ENCODE measurements around the gene THBS3.
A peak's percentile ranks its signal among the peaks of the same experiment; 100 is the strongest.

The THBS3 gene

GRCh38 chr1:155207806-155208540, at the start of gene THBS3:
Gene THBS3 (minus strand): TSS chr1:155207897. CDS start chr1:155207876, 21 bp downstream.
- TF ChIP-seq, protein P1, sequence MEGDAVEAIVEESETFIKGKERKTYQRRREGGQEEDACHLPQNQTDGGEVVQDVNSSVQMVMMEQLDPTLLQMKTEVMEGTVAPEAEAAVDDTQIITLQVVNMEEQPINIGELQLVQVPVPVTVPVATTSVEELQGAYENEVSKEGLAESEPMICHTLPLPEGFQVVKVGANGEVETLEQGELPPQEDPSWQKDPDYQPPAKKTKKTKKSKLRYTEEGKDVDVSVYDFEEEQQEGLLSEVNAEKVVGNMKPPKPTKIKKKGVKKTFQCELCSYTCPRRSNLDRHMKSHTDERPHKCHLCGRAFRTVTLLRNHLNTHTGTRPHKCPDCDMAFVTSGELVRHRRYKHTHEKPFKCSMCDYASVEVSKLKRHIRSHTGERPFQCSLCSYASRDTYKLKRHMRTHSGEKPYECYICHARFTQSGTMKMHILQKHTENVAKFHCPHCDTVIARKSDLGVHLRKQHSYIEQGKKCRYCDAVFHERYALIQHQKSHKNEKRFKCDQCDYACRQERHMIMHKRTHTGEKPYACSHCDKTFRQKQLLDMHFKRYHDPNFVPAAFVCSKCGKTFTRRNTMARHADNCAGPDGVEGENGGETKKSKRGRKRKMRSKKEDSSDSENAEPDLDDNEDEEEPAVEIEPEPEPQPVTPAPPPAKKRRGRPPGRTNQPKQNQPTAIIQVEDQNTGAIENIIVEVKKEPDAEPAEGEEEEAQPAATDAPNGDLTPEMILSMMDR (IDR thresholded peaks at IDR 0.05; ENCODE audit: insufficient read depth, low read depth, low read length, missing control alignments) = no peak
- no peak for DNase-seq (ENCODE audit: low read depth)
- peak within 1 kb of the TSS; percentile 87 for H3K4me3 ChIP-seq (ENCODE audit: low read depth, low read length)

GRCh38 chr1:155256058-155256852, 48.6 kb upstream of the THBS3 start:
- H3K4me3 ChIP-seq (ENCODE audit: low read depth, low read length) = no peak overlapping the region
- no peak for DNase-seq (ENCODE audit: low read depth)
- TF ChIP-seq, protein P1 (IDR thresholded peaks at IDR 0.05; ENCODE audit: insufficient read depth, low read depth, low read length, missing control alignments) = no peak

DNA sequence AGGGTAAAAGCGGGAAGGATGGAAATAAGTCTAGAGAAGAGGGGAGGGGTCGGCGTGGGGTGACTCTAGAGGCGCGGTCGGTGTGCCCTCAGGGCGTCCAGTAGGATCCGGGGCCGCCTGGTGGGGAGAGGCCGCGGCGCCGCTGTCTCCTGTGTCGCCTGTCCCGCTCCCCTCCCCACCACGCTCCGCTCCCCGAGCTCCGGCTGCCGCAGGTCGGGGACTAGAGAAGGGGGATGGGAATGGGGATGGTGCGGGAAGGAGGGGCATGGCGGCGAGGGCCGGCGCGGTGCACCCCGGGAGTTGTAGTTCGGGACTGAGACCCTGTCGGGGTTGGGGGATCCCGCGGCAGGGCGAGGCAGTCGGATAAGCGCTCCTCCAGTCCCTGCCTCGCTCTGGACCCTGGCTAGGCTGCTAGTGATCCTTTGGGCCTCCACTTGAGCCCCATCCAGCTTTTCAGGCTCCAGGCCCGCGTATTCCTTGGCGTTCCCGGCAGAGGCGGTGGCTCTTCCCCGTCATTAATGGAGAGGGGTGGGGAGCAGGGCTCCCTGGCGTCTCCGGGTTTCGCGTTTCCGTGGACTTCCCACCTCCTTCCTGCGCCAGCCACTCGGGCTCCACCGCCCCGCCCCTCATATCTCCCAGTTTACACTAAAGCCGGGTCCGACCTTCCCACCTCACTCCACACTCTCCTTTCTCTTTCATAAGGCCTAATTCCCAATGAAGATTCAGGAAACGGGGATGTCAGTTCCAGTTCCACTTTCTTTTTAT, 47.7 kb upstream of the THBS3 start, which contains the start of gene ENTREP3:
Gene ENTREP3, minus strand, starts transcription at position 241 of the 765 bp plus-strand sequence. CDS start 606 bp downstream, outside the sequence.
- peak; percentile 87 for DNase-seq (ENCODE audit: low read depth)
- TF ChIP-seq, protein P1 (IDR thresholded peaks at IDR 0.05; ENCODE audit: insufficient read depth, low read depth, low read length, missing control alignments) = no peak
- peak within 1 kb of the TSS; percentile 68 for H3K4me3 ChIP-seq (ENCODE audit: low read depth, low read length)

DNA sequence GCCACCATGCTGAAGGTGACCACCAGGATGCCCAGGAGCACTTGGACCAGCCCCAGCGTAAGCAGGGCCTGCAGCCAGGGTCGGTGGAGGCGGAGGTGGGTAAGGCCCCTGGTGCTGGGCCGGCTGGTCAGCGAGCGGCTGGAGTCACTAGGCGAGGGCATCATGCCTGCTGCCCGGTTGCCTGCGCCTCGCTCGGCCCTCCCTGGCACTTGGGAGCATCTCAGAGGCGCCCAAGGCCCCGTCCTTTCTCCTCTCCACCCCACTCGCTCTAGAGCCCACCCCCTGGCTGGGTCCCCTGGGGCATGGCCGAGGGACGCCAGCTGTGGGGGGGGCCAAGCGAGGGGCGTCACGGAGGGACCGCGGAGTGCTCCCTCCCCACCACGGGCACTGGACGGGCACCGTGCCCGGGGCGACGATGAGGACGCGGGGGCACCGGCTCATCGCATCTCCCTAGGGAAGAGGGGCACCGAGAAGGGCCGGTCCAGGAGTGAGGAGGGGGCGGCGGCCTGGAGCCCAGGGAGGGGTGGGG, 47.1 kb upstream of the THBS3 start:
- H3K4me3 ChIP-seq (ENCODE audit: low read depth, low read length) = peak overlapping the region; percentile 68
- TF ChIP-seq, protein P1 (IDR thresholded peaks at IDR 0.05; ENCODE audit: insufficient read depth, low read depth, low read length, missing control alignments) = no peak
- DNase-seq (ENCODE audit: low read depth) = no peak

DNA sequence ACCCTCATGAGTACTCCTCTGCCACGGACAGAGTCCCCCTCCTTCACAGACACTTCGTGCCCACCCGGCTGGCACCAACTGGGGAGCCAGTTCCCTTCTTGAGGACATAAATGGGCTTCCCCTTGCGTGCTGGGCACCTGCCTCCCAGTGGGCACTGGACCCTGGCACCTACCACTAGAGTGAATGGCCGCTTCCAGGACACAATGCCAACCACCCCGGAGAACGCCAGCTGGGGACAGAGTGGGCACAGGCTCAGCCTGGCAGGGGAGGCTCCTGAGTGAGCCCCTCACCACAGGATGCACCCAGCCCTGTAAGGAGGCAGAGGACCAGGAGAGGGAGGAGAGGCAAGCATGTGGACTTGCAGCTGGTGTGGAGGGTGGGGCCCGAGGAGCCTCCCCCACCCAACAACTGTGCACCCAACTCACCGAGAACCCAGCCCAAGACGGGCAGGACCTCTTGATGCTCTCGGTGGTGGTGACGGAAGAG, 46.6 kb upstream of the THBS3 start:
- no peak for DNase-seq (ENCODE audit: low read depth)
- peak overlapping the region; percentile 68 for H3K4me3 ChIP-seq (ENCODE audit: low read depth, low read length)
- TF ChIP-seq, protein P1 (IDR thresholded peaks at IDR 0.05; ENCODE audit: insufficient read depth, low read depth, low read length, missing control alignments) = no peak

GRCh38 chr1:155253797-155254196, 46.1 kb upstream of the THBS3 start:
- DNase-seq (ENCODE audit: low read depth) = no peak
- TF ChIP-seq, protein P1 (IDR thresholded peaks at IDR 0.05; ENCODE audit: insufficient read depth, low read depth, low read length, missing control alignments) = no peak
- no peak overlapping the region for H3K4me3 ChIP-seq (ENCODE audit: low read depth, low read length)
